Bone marrow (tissue), 2 donors: ENCODE measurements around the gene SYS1.

Experiments
- DNase-seq, 2 donors: peaks; one replicate each; lab custom pipeline; 2025; lab: John Stamatoyannopoulos, UW

SYS1 gene

DNA sequence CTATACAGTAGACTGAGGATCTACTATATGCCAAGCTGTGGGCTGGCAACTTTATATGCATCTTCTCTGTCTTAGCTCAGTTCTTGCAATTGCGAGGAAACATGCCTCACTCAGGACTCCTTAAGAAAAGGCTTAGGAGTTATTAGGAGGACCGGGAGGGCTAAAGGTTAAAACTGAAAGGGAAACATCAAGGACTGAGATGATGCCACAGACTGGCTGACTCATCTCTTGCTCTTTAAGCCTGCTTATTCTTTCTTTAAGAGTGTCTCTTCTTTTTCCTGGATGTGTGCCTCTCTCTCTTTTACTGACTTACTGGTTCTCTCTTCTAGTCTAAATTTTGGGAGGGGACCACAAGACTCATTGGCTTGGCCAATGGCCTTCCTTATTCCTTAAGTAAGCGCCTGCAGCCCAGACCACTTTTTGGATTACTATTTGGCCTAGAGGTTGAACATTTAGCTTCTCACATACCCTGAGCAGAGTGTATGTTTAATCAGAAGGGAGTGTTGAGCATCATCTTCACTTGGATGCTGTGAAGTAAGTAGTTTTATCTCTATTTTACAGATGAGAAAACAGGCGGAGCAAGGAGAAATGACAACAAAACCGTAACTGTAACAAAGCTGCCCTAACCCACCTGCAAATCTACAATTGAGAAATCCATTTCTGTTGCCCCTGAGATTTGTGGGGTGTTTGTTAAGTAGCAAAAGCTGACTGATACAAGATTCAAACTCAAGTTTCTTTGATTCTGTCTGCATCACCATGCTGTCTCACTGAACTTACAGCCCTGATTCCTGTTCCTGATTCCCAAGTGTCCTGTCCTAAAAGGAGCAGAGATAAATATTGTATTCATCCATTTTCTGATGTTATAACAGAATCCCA lies 7.5 kb upstream of the SYS1 start:
- peak in 1 of 2 donors; percentile 33 for DNase-seq

DNA sequence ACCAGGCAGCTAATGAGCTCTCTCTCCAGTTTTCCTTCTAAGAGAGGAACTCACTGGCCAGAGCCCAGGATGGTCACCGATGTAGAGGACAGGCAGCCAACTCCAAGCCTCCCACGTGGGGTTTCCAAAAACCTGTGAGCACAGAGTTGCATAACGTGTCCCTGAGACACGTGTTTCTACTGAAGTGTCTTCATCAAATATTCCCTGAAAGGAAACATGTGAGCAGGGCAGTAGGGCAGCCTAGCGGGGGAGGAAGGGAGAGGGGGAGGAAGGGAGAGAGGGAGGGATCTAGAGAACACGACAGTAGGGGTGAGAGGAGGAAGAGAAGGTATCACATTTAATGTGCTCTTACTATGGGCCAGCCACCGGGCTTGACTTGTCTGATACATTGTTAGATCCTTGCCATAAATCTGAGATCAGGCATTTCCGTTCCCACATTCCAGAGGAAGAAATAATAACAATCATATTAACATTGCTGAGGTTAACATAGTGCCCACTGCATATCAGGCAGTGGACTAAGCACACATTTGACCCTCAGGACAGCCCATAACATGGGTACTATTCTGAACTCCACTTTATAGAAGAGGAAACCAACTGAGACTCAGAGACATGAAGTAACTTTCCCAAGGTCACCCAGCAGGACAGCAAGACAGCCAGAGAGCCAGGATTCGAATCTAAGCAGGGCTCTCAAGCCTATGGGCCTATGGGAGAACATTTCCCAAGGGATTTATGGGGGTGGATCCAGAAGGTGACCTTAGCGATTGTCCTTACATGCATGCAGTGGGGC lies 4.5 kb upstream of the SYS1 start:
- no peak for DNase-seq

GRCh38 chr20:45359069-45359405 lies 3.9 kb upstream of the SYS1 start:
- no peak for DNase-seq

- no peak for DNase-seq
Observed at GRCh38 chr20:45359406-45360148, 3.4 kb upstream of the SYS1 start.

DNA sequence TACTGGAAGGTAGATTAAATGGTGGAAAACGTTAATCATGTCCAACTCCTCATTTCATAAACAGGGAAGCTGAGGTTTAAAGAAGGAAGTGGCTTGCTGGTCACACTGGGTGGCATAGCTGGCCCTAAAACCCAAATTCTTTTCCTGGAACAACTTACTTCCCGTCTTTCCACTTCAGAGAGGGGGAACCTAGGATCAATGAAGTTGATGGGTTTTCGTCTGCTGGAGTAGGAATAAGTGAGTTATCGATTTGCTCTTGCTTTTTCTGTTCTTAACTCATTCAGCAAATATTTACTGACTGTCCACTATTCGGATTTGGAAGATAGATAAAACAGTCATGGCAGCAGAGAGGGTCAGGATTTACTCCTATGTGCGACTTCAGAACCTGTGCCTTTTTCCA lies 1.2 kb upstream of the SYS1 start:
- no peak for DNase-seq

DNA sequence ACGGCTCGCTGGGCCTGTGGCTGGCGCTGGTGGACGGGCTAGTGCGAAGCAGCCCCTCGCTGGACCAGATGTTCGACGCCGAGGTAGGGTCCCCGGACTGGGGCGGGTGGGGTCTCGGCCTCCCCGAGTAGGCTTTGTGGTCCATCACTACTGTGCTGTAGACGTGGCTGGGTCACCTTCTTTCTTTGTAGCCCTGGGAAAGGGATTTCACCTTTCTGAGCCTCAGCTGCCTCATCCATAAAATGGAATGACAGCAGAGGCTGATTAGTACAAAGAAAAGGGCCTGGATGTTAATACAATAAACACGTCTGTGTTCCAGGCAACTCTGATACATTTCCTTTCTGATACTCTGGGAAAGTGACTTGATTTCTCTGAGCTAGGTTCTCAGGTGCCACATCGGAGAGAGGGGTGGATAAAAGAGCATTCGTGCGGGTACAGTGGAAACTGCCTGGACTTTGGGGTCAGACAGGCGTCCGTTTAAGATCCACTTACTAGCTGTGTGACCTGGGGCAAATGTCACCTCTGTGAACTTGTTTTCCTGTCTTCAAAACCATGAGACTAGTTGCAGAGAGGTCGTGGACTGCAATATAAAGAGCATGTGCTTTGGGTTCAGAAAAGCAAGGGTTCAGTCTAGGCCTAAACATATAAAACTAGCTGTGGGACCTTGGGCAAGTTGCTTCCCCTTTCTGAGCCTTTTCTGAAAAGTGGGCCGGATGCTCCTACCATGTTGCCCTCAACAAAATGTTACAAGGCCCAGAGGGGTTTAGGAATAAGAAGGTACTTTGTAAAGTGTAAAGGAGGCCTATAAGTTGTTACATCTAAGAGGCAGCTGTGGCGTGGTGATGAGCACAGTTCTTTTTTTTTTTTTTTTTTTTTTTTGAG lies 896 bp downstream of the SYS1 start:
- no peak for DNase-seq

GRCh38 chr20:45365444-45365970 lies 2.6 kb downstream of the SYS1 start:
- no peak for DNase-seq

DNA sequence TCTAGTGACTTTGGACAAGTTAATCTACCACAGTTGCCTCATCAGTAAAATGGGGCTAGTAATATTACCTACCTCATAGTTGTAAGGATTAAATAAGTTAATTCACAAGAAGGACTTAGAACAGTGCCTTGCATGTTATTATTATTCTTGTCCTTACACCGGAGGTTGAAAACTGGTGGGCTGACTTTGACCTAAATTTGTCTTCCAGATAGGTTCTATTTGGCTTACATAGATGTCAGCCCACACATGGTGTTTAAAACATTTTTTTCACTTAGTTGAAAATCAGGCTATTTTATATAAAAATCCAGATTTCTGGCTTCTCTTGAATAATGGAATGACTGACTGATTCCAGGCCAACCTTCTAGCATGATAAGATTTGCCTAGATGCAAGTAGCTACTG lies 3.2 kb downstream of the SYS1 start:
- DNase-seq = no peak

GRCh38 chr20:45366631-45367030 lies 3.7 kb downstream of the SYS1 start:
- no peak for DNase-seq

DNA sequence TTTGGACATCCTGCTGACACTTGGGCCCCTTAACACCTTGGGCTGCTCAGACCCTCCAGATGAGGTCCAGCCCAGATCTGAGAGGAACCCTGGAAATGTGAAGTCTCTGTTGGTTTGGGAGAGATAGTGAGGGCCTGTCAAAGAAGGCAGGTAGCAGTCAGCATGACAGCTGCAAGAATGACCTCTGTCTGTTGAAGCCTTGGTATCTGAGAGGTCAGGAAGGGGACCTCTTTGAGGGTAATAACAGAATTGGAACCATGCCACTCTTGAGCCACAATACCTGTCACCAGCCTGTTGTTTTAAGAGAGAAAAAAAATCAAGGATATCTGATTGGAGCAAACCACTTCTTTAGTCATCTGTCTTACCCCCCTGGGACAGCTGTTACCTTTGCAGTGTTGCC lies 4.2 kb downstream of the SYS1 start:
- no peak for DNase-seq

DNA sequence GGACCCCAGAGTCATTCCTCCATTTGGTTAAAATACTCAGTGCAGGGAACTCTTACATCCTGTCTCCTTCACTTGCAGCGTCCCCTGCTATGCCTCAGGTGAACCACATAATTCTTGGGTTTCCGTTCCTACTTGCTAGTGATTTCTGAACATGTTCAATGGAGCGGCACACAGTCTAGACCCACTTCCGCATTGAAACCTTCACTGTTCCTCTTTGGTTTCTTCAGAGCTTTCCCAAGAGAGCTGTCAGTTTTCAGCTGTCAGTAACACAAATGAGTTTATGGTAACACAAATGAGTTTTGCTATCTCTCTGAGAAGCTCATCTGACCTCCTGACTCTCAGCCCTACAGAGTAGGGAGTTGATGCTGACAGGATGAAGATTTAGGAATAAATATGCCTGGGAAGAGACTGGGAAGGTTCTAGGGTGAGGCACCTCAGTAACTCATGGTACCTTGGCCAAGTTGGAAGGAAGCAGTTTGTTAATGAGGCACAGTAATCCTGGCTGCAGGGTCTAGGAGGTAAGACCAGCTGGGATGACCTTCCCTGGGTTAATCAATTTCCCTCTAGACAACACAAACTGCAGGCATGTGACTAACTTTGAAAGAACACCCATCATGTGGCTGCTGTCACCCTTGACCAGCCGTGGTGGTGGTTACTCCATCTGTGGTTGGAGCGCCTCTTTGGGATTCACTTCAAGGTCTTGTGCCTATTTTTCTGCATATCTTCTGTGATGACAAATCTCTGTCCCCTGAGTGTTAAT lies 5.4 kb downstream of the SYS1 start:
- DNase-seq = peak in 1 of 2 donors; percentile 34

GRCh38 chr20:45370571-45371160 lies 7.7 kb downstream of the SYS1 start:
- no peak for DNase-seq

DNA sequence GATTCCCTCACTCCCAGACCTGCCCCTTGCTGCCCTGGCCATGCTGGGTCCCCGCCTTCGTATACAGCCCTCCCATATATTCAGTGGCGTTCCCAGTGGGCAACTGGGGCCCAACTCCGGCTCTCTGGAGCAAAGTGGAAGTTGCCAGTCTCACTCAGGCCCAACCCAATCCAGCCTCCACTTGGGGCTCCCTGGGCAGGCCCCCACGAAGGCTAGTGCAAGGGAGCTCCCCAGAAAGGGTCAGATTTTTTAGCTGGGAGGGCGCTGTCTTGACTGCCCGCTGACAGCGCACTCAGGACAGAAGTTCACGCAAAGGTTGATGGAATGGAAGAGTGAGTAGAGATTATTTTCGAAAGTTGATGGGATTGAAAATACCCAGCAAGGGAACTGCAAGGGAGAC lies 9.3 kb downstream of the SYS1 start:
- DNase-seq = no peak

- DNase-seq = no peak
Observed at GRCh38 chr20:45372646-45373352, 9.8 kb downstream of the SYS1 start.

DNA sequence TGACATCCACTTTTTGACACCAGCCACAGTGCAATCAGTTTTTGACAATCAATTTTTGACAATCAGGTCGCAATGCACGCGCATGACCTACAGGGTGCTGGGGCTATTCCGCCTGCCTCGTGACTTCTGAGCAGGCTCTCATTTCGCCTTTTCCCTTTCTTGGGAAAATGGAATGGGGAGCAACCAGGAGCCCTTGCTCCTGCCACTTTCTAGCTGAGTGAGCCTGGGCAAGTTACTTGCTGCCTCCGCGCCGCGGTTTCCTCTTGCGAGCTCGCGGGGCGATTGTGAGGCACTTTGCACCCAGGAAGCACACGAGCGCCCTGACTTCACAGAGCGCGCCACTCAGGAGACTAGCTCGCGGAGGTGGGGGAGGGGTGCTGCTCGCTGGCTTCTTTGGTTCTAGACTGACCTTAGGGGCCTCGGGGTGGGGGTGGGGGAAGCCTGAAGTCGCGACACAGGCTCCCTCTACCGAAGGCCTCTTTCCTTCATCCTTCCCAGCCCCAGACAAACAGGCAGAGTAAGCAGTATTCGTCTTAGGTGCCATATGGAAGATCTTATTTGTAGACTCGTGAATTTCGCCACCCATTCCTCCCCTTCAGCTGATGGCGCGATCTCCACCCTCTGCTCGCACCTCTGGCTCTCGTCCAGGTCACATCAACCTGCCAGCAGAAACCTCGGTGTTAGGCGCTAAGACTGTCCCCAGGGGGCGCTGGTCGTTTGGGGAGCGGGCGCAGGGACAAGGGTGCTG lies 10.6 kb downstream of the SYS1 start:
- peak; percentile 42 to 80 for DNase-seq

DNA sequence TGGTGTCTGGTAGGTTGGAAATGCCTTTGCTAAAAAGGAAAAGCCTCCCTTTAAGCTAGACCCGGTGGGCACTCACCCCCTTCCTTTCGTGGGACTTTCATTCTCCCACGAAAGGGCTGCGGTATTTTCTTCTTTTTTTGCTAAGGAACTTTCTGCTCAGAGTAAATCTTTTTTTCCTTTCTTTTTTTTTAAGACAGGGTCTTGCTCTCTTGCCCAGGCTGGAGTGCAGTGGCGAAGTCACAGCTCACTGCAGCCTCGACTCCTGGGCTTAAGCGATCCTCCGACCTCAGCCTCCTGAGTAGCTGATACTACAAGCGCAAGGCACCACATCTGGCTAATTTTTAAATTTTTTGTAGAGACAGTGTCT lies 11.1 kb downstream of the SYS1 start:
- DNase-seq = no peak

DNA sequence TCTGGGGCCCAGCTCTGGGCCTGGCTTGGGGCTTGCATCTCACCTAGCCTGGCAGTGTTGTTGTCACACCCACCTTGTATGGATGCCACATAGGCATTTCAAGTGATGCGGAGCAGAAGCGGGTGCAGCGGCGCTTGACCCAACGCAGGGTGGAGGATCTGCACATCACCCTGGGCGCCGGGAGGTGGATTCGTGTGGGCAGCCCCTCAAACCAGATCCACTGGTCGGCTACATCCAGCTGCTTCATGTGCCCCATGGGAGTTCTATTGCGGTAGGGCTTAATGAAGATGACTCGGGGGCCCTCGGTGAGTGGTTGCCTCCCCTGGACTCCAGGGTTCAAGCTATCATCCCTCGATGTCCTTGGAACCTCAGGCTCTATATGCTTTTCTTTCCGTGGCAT lies 12.0 kb downstream of the SYS1 start:
- DNase-seq = no peak

DNA sequence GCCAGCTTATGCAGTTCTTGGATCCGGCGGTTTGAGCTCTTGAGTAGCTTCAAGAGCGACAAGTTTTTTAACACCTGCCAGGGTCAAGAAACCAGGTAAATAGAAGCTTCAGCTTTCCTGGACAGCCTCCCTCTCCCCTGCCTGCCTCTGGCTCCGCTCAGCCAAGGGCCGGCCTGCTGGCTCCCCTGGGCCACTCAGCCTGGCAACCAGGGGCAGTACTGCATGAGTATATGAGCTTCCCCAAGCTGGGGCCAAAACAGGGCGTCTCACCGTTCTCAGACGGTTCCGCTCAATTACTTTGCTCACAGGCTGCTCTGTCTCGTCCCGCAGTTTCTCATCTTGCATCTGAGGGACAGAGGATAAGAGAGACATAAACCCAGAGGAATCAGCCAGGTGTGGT lies 14.3 kb downstream of the SYS1 start:
- no peak for DNase-seq

DNA sequence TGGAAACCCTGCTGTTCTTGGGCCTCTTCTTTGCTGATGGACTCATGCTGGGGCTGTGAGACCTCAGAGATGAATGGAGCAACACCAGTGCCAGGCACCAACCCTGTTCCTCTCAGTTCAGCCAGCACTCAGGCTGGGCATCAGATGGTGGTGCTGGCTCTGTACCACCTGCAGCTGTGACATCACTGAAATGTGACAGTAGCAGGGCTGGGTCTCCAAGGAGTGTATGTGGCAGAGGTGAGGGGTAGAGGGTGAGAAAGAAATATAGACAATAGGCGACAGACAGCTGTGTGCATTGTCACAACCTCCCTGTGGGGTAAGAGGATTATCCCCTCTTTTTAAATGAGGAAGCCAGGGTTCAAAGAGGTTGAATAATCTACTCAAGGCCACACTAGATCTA lies 15.2 kb downstream of the SYS1 start, which contains the start of gene TP53TG5:
Gene TP53TG5 (minus strand): TSS at position 135 of the 400 bp plus-strand sequence. CDS start 89 bp downstream, at position 46.
- no peak for DNase-seq
